ENCODE measurements around the gene TRAPPC2.

The TRAPPC2 gene

GRCh38 chrX:13697455-13697854 lies 37.0 kb downstream of the TRAPPC2 start:
- Histone ChIP-seq H3K9me3 (replicated peaks; ENCODE audit: low read length) (no peaks in the 10 kb centered on the region), H3K27me3 (ENCODE audit: control insufficient read depth, insufficient read depth, low read length) (no peaks in the 10 kb centered on the region)

GRCh38 chrX:13695601-13696115 lies 38.8 kb downstream of the TRAPPC2 start:
- H3K9ac ChIP-seq (ENCODE audit: low read depth, low read length), result no peak overlapping the region
- peaks cover 17% of the 10 kb centered on the region for H3K4me1 ChIP-seq (ENCODE audit: control insufficient read depth, insufficient read depth, low read length)
- no peaks in the 10 kb centered on the region for H3K27me3 ChIP-seq (ENCODE audit: control insufficient read depth, insufficient read depth, low read length)
- no peak overlapping the region for H3K4me2 ChIP-seq (ENCODE audit: low read length)
- no peaks in the 10 kb centered on the region for H3K9me3 ChIP-seq (replicated peaks; ENCODE audit: low read length)
- H3K4me3 ChIP-seq (ENCODE audit: low read length), result no peak overlapping the region
- no peaks in the 10 kb centered on the region for H3K36me3 ChIP-seq (ENCODE audit: insufficient read depth, low read length)

More at GRCh38 chrX:13697455-13697854, 37.0 kb downstream of the TRAPPC2 start:
- Histone ChIP-seq H3K4me3 (ENCODE audit: low read length) (no peak overlapping the region), H3K4me1 (ENCODE audit: control insufficient read depth, insufficient read depth, low read length) (peaks cover 16% of the 10 kb centered on the region), H3K36me3 (ENCODE audit: insufficient read depth, low read length) (no peaks in the 10 kb centered on the region), H3K4me2 (ENCODE audit: low read length) (no peak overlapping the region), H3K9ac (ENCODE audit: low read depth, low read length) (no peak overlapping the region)

GRCh38 chrX:13694983-13695382 lies 39.4 kb downstream of the TRAPPC2 start:
- Histone ChIP-seq H3K4me1 (ENCODE audit: control insufficient read depth, insufficient read depth, low read length) (peaks cover 18% of the 10 kb centered on the region), H3K9ac (ENCODE audit: low read depth, low read length) (no peak overlapping the region), H3K4me3 (ENCODE audit: low read length) (no peak overlapping the region), H3K9me3 (replicated peaks; ENCODE audit: low read length) (no peaks in the 10 kb centered on the region), H3K27me3 (ENCODE audit: control insufficient read depth, insufficient read depth, low read length) (no peaks in the 10 kb centered on the region), H3K4me2 (ENCODE audit: low read length) (peak overlapping the region; percentile 28), H3K36me3 (ENCODE audit: insufficient read depth, low read length) (no peaks in the 10 kb centered on the region)

- Histone ChIP-seq H3K9ac (ENCODE audit: low read depth, low read length) (no peak overlapping the region), H3K4me3 (ENCODE audit: low read length) (no peak overlapping the region)
These were observed 40.1 kb downstream of the TRAPPC2 start for GRCh38 chrX:13694359-13694758.

GRCh38 chrX:13693341-13693961 lies 41.0 kb downstream of the TRAPPC2 start:
- no peak overlapping the region for H3K4me3 ChIP-seq (ENCODE audit: low read length)
- peaks cover 13% of the 10 kb centered on the region for H3K4me1 ChIP-seq (ENCODE audit: control insufficient read depth, insufficient read depth, low read length)
- no peaks in the 10 kb centered on the region for H3K27me3 ChIP-seq (ENCODE audit: control insufficient read depth, insufficient read depth, low read length)
- H3K9ac ChIP-seq (ENCODE audit: low read depth, low read length), result no peak overlapping the region
- H3K36me3 ChIP-seq (ENCODE audit: insufficient read depth, low read length), result no peaks in the 10 kb centered on the region
- H3K9me3 ChIP-seq (replicated peaks; ENCODE audit: low read length), result no peaks in the 10 kb centered on the region
- H3K4me2 ChIP-seq (ENCODE audit: low read length), result peak overlapping the region; percentile 2

More at GRCh38 chrX:13694359-13694758, 40.1 kb downstream of the TRAPPC2 start:
- Histone ChIP-seq H3K4me1 (ENCODE audit: control insufficient read depth, insufficient read depth, low read length) (peaks cover 15% of the 10 kb centered on the region), H3K27me3 (ENCODE audit: control insufficient read depth, insufficient read depth, low read length) (no peaks in the 10 kb centered on the region), H3K9me3 (replicated peaks; ENCODE audit: low read length) (no peaks in the 10 kb centered on the region), H3K36me3 (ENCODE audit: insufficient read depth, low read length) (no peaks in the 10 kb centered on the region), H3K4me2 (ENCODE audit: low read length) (peak overlapping the region; percentile 28)

GRCh38 chrX:13692771-13693231 lies 41.6 kb downstream of the TRAPPC2 start:
- Histone ChIP-seq H3K4me1 (ENCODE audit: control insufficient read depth, insufficient read depth, low read length) (peaks cover 13% of the 10 kb centered on the region), H3K4me3 (ENCODE audit: low read length) (no peak overlapping the region), H3K36me3 (ENCODE audit: insufficient read depth, low read length) (no peaks in the 10 kb centered on the region), H3K4me2 (ENCODE audit: low read length) (no peak overlapping the region), H3K27me3 (ENCODE audit: control insufficient read depth, insufficient read depth, low read length) (no peaks in the 10 kb centered on the region), H3K9me3 (replicated peaks; ENCODE audit: low read length) (no peaks in the 10 kb centered on the region), H3K9ac (ENCODE audit: low read depth, low read length) (no peak overlapping the region)

- no peak overlapping the region for H3K4me2 ChIP-seq (ENCODE audit: low read length)
- no peak overlapping the region for H3K4me3 ChIP-seq (ENCODE audit: low read length)
- H3K9me3 ChIP-seq (replicated peaks; ENCODE audit: low read length), result no peaks in the 10 kb centered on the region
- peaks cover 13% of the 10 kb centered on the region for H3K4me1 ChIP-seq (ENCODE audit: control insufficient read depth, insufficient read depth, low read length)
- no peaks in the 10 kb centered on the region for H3K36me3 ChIP-seq (ENCODE audit: insufficient read depth, low read length)
- no peaks in the 10 kb centered on the region for H3K27me3 ChIP-seq (ENCODE audit: control insufficient read depth, insufficient read depth, low read length)
- no peak overlapping the region for H3K9ac ChIP-seq (ENCODE audit: low read depth, low read length)
These were observed 42.5 kb downstream of the TRAPPC2 start for GRCh38 chrX:13691841-13692371.

GRCh38 chrX:13690836-13691235 lies 43.6 kb downstream of the TRAPPC2 start:
- Histone ChIP-seq H3K36me3 (ENCODE audit: insufficient read depth, low read length) (no peaks in the 10 kb centered on the region), H3K4me3 (ENCODE audit: low read length) (peak overlapping the region; percentile 85), H3K4me1 (ENCODE audit: control insufficient read depth, insufficient read depth, low read length) (peaks cover 13% of the 10 kb centered on the region), H3K27me3 (ENCODE audit: control insufficient read depth, insufficient read depth, low read length) (no peaks in the 10 kb centered on the region), H3K4me2 (ENCODE audit: low read length) (peak overlapping the region; percentile 87), H3K9me3 (replicated peaks; ENCODE audit: low read length) (no peaks in the 10 kb centered on the region), H3K9ac (ENCODE audit: low read depth, low read length) (peak overlapping the region; percentile 94)

GRCh38 chrX:13689741-13690211 lies 44.6 kb downstream of the TRAPPC2 start:
- H3K36me3 ChIP-seq (ENCODE audit: insufficient read depth, low read length), result no peaks in the 10 kb centered on the region
- peak overlapping the region; percentile 85 for H3K4me3 ChIP-seq (ENCODE audit: low read length)
- no peaks in the 10 kb centered on the region for H3K9me3 ChIP-seq (replicated peaks; ENCODE audit: low read length)
- H3K4me1 ChIP-seq (ENCODE audit: control insufficient read depth, insufficient read depth, low read length), result peaks cover 12% of the 10 kb centered on the region
- peak overlapping the region; percentile 94 for H3K9ac ChIP-seq (ENCODE audit: low read depth, low read length)
- peak overlapping the region; percentile 87 for H3K4me2 ChIP-seq (ENCODE audit: low read length)
- H3K27me3 ChIP-seq (ENCODE audit: control insufficient read depth, insufficient read depth, low read length), result no peaks in the 10 kb centered on the region

GRCh38 chrX:13688958-13689740 lies 45.3 kb downstream of the TRAPPC2 start, which contains the start of gene RAB9A:
RAB9A (plus strand) TSS chrX:13689128; CDS start chrX:13708747, 19,619 bp downstream.
- Histone ChIP-seq H3K9me3 (replicated peaks; ENCODE audit: low read length) (no peaks in the 10 kb centered on the region), H3K36me3 (ENCODE audit: insufficient read depth, low read length) (no peaks in the 10 kb centered on the region), H3K4me2 (ENCODE audit: low read length) (peak within 1 kb of the TSS; percentile 87)

GRCh38 chrX:13688384-13688957 lies 45.9 kb downstream of the TRAPPC2 start:
- Histone ChIP-seq H3K9me3 (replicated peaks; ENCODE audit: low read length) (no peaks in the 10 kb centered on the region), H3K4me2 (ENCODE audit: low read length) (peak overlapping the region; percentile 87), H3K4me3 (ENCODE audit: low read length) (peak overlapping the region; percentile 85), H3K36me3 (ENCODE audit: insufficient read depth, low read length) (no peaks in the 10 kb centered on the region), H3K27me3 (ENCODE audit: control insufficient read depth, insufficient read depth, low read length) (no peaks in the 10 kb centered on the region), H3K9ac (ENCODE audit: low read depth, low read length) (peak overlapping the region; percentile 94), H3K4me1 (ENCODE audit: control insufficient read depth, insufficient read depth, low read length) (peaks cover 3% of the 10 kb centered on the region)

More at GRCh38 chrX:13688958-13689740, 45.3 kb downstream of the TRAPPC2 start, which contains the start of gene RAB9A:
- H3K4me3 ChIP-seq (ENCODE audit: low read length), result peak within 1 kb of the TSS; percentile 85
- H3K4me1 ChIP-seq (ENCODE audit: control insufficient read depth, insufficient read depth, low read length), result peaks cover 6% of the 10 kb centered on the region
- no peaks in the 10 kb centered on the region for H3K27me3 ChIP-seq (ENCODE audit: control insufficient read depth, insufficient read depth, low read length)
- peak within 1 kb of the TSS; percentile 94 for H3K9ac ChIP-seq (ENCODE audit: low read depth, low read length)

All from skeletal muscle satellite cell (primary cell).